ENCODE data around the gene PPRC1. TPM values are rescaled to one million over a fixed set of nuclear protein-coding genes. Genes with fewer than 3 reads are reported as not detected.
A peak's percentile ranks its signal among the peaks of the same experiment; 100 is the strongest.

PPRC1 gene
- 10 to 100 TPM; 11.7 to 27.5 (median 16.6) TPM for total RNA-seq

- H3K9me3 ChIP-seq: no peaks in the 10 kb centered on the region
- TF ChIP-seq, protein P1, sequence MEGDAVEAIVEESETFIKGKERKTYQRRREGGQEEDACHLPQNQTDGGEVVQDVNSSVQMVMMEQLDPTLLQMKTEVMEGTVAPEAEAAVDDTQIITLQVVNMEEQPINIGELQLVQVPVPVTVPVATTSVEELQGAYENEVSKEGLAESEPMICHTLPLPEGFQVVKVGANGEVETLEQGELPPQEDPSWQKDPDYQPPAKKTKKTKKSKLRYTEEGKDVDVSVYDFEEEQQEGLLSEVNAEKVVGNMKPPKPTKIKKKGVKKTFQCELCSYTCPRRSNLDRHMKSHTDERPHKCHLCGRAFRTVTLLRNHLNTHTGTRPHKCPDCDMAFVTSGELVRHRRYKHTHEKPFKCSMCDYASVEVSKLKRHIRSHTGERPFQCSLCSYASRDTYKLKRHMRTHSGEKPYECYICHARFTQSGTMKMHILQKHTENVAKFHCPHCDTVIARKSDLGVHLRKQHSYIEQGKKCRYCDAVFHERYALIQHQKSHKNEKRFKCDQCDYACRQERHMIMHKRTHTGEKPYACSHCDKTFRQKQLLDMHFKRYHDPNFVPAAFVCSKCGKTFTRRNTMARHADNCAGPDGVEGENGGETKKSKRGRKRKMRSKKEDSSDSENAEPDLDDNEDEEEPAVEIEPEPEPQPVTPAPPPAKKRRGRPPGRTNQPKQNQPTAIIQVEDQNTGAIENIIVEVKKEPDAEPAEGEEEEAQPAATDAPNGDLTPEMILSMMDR (IDR thresholded peaks at IDR 0.05): peak; percentile 75 to 94 (median 90)
- peak in 1 of 2 donors; percentile 67 for TF ChIP-seq POLR2A (IDR thresholded peaks at IDR 0.05)
- peak; percentile 99 for DNase-seq
- H3K36me3 ChIP-seq: no peaks in the 10 kb centered on the region
- intact Hi-C loops (cut with DNase I): no loop called here
- H3K27me3 ChIP-seq: no peaks in the 10 kb centered on the region
- H3K4me3 ChIP-seq (replicated peaks in 1 of 3): peak within 1 kb of the TSS; percentile 45 to 74 (median 67)
- peak within 1 kb of the TSS; percentile 5 to 88 (median 84) for H3K27ac ChIP-seq
- 0% methylated on average over 25 to 29 of the region's 64 CpGs for WGBS, 2 donors
- H3K4me1 ChIP-seq: peaks cover 8 to 24% of the 10 kb centered on the region in 2 donors
Observed at GRCh38 chr10:102132563-102133372, at the start of gene PPRC1. TSS of gene PPRC1 (plus strand) at chr10:102133040. CDS start at chr10:102133069, 29 bp downstream.

- Histone ChIP-seq H3K27me3 (no peaks in the 10 kb centered on the region), H3K4me3 (replicated peaks in 1 of 3) (no peak overlapping the region), H3K4me1 (no peaks in the 10 kb centered on the region), H3K27ac (no peak overlapping the region), H3K9me3 (no peaks in the 10 kb centered on the region), H3K36me3 (no peaks in the 10 kb centered on the region)
- intact Hi-C loops (cut with DNase I): no loop called here
- DNase-seq: no peak
- TF ChIP-seq POLR2A (IDR thresholded peaks at IDR 0.05): no peak
- TF ChIP-seq, protein P1 (IDR thresholded peaks at IDR 0.05): no peak
- 92 to 94% methylated on average over 3 of the region's 3 CpGs for WGBS, 2 donors
Observed at GRCh38 chr10:102083541-102083940, 49.3 kb upstream of the PPRC1 start.

DNA sequence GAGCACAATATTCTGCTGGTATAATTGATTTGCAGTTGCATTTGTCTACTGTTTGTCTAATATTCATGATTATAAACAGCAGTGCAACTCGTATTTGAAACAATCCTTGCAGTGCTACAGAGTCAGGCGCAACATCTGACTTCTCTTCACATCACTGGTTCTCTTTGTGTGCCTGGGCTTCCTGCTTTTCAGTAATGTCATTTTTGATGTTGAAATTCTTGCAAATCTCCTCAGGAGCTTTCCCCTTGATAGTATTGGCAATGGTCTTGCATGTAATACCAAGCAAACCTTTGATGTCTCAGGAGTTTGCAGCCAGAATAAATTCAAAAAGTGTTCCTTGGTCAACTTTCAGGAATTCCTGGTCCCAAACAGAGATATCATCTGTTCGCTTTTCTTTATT is 47.5 kb upstream of the PPRC1 start:
- TF ChIP-seq, protein P1 (IDR thresholded peaks at IDR 0.05): no peak
- TF ChIP-seq POLR2A (IDR thresholded peaks at IDR 0.05): no peak
- Histone ChIP-seq H3K27me3 (no peaks in the 10 kb centered on the region), H3K27ac (no peak overlapping the region), H3K4me1 (no peaks in the 10 kb centered on the region), H3K4me3 (replicated peaks in 1 of 3) (no peak overlapping the region), H3K36me3 (no peaks in the 10 kb centered on the region), H3K9me3 (no peaks in the 10 kb centered on the region)
- intact Hi-C loops (cut with DNase I): no loop called here
- DNase-seq: no peak
- 94 to 96% methylated on average over 3 of the region's 3 CpGs for WGBS, 2 donors

GRCh38 chr10:102086196-102086595 is 46.6 kb upstream of the PPRC1 start:
- Histone ChIP-seq H3K9me3 (no peaks in the 10 kb centered on the region), H3K4me3 (replicated peaks in 1 of 3) (no peak overlapping the region), H3K4me1 (no peaks in the 10 kb centered on the region), H3K27ac (no peak overlapping the region), H3K27me3 (no peaks in the 10 kb centered on the region), H3K36me3 (no peaks in the 10 kb centered on the region)
- no peak for TF ChIP-seq POLR2A (IDR thresholded peaks at IDR 0.05)
- TF ChIP-seq, protein P1 (IDR thresholded peaks at IDR 0.05): no peak
- no peak for DNase-seq
- WGBS, 2 donors: 97% methylated on average over 8 of the region's 8 CpGs
- intact Hi-C loops (cut with DNase I): no loop called here

- Histone ChIP-seq H3K36me3 (no peaks in the 10 kb centered on the region), H3K4me1 (no peaks in the 10 kb centered on the region), H3K9me3 (no peaks in the 10 kb centered on the region), H3K27ac (no peak overlapping the region), H3K4me3 (replicated peaks in 1 of 3) (no peak overlapping the region), H3K27me3 (no peaks in the 10 kb centered on the region)
- 34 to 81% methylated on average over 2 of the region's 2 CpGs for WGBS, 2 donors
- no peak for DNase-seq
- intact Hi-C loops (cut with DNase I): no loop called here
- no peak for TF ChIP-seq POLR2A (IDR thresholded peaks at IDR 0.05)
- TF ChIP-seq, protein P1 (IDR thresholded peaks at IDR 0.05): no peak
Observed at GRCh38 chr10:102090772-102091171, 42.1 kb upstream of the PPRC1 start.
